ENCODE data around the gene ZNF667. TPM values are rescaled to one million over a fixed set of nuclear protein-coding genes. Genes with fewer than 3 reads are reported as not detected.

Gene ZNF667
- polyA plus RNA-seq, 2 of the 4 experiments (the other 2 are of a cell fraction), result not detected

DNA sequence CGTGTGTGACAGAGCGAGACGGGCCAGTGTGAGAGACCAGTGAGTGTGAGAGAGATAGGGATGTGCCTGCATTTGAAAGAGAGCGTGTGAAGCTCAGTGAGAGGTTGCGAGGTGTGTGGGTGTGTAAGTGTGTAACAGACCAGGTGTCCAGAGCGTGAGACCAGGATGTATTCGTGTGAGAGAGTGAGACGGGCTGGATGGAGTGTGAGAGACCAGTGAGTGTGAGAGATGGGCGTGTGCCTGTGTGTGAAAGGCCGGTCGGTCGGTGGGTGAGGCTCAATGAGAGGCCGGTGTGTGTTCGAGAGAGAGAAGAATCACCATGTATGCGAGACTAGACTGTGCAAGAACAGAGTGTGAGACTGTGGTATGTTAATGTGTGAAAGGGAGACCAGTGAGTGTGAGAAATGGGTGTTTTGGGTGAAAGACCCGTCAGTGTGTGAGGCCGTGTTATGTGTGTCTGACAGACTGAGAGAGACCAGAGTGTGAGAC, 31.2 kb upstream of the ZNF667 start:
- 13% methylated on average over 17 of the region's 17 CpGs for WGBS (ENCODE audit: missing lambda C conversion rate)
- Histone ChIP-seq H3K4me1 (no peaks in the 10 kb centered on the region), H3K9me3 (peaks cover 69% of the 10 kb centered on the region), H3K4me3 (peak overlapping the region; percentile 25; the same call in 2 of the 3 replicates), H3K27ac (no peak overlapping the region), H3K4me2 (0 out of 3 replicates have a peak overlapping the region, but pooled peaks have one; percentile 21)
- no peak; a peak in 1 of 6 replicates for ATAC-seq
- peak in 1 of 2 experiments; percentile 7 for DNase-seq (ENCODE audit: low read depth in 1 of 2, low spot score in 1 of 2)
- CTCF ChIA-PET, result no interaction called here
- FAIRE-seq, result no peak
- no peak for TF ChIP-seq RCOR1 (IDR thresholded peaks at IDR 0.05; ENCODE audit: low read depth, low read length)
- TF ChIP-seq RAD21 (conservative IDR thresholded peaks at IDR 0.05 in 1 of 2, IDR thresholded peaks at IDR 0.05 in 1 of 2), result no peak
- TF ChIP-seq HOXA7 (CRISPR knock-in tag; IDR thresholded peaks at IDR 0.05), result no peak
- no peak for TF ChIP-seq FOSL2 (IDR thresholded peaks at IDR 0.05)
- TF ChIP-seq FOSL2 (CRISPR knock-in tag; IDR thresholded peaks at IDR 0.05), result no peak
- POLR2A ChIA-PET, result no interaction called here

DNA sequence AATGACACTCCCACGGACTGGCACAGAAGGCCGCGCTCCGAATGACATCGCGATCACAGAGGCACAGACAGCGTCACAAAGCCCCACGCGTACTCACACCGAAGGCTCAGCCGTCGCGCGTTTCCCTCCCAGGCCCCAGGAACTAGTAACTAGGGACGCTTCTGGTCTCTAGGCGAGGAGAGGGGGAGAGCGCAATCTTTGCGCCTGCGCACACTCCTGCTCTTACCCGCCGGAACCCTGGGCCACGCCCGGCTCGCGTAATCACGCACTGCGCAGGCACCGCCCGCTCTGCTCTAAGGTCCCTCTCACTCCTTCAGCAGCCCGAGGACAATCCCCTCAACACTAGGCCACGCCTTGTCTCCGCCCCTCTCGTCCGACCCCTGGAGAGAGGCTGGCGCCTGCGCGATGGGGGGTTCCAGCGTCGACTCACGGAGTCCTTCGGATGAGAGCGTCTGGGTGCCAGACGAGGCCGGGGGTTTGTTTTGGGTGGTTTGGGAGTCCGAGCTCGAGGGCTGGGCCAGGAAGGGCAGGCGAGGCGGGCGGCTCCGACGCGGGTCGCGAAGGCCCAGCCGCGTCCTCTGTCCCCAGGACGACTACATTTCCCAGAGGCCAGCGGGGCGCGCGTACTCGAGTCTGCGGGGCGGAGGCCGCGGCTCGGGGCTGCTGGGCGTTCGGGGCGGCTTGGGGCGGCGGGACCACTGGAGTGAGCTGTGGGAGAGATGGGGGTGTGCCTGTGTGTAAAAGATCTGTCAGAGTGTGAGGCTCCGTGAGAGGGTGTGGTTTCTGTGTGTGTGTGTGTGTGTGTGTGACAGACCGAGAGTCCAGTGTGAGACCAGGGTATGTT, 30.5 kb upstream of the ZNF667 start, which contains the start of gene ZNF471:
TSS of gene ZNF471 (plus strand) at position 410 of the 844 bp plus-strand sequence. CDS start 3,717 bp downstream, outside the sequence.
- ATAC-seq, result peak; percentile 64 to 96; a peak in 4 of 6 replicates
- no peak for FAIRE-seq
- ChIA-PET CTCF (no interaction called here), POLR2A (no interaction called here)
- H3K4me1 ChIP-seq, result no peaks in the 10 kb centered on the region
- 21% methylated on average over 46 of the region's 74 CpGs for WGBS (ENCODE audit: missing lambda C conversion rate)
- peak within 1 kb of the TSS; percentile 21; the same call in 1 of the 3 replicates for H3K4me2 ChIP-seq
- TF ChIP-seq SMC3 (IDR thresholded peaks at IDR 0.05) (no peak), TP53 (CRISPR knock-in tag; IDR thresholded peaks at IDR 0.05) (no peak), RNF2 (IDR thresholded peaks at IDR 0.05; ENCODE audit: borderline replicate concordance, low read depth) (no peak), KDM1A (IDR thresholded peaks at IDR 0.05; ENCODE audit: low read depth) (no peak), RCOR1 (IDR thresholded peaks at IDR 0.05; ENCODE audit: low read depth, low read length) (no peak), ZNF302 (CRISPR knock-in tag; IDR thresholded peaks at IDR 0.05) (no peak), CBX2 (IDR thresholded peaks at IDR 0.05; ENCODE audit: borderline replicate concordance, low read depth) (no peak), CEBPB (IDR thresholded peaks at IDR 0.05) (no peak), HOXA7 (CRISPR knock-in tag; IDR thresholded peaks at IDR 0.05) (no peak), NR3C1 (IDR thresholded peaks at IDR 0.05) (no peak), ESRRA (IDR thresholded peaks at IDR 0.05; ENCODE audit: borderline replicate concordance, low read length) (no peak), FOSB (CRISPR knock-in tag; IDR thresholded peaks at IDR 0.05) (no peak), EHF (CRISPR knock-in tag; IDR thresholded peaks at IDR 0.05) (no peak)
- TF ChIP-seq, protein P1, sequence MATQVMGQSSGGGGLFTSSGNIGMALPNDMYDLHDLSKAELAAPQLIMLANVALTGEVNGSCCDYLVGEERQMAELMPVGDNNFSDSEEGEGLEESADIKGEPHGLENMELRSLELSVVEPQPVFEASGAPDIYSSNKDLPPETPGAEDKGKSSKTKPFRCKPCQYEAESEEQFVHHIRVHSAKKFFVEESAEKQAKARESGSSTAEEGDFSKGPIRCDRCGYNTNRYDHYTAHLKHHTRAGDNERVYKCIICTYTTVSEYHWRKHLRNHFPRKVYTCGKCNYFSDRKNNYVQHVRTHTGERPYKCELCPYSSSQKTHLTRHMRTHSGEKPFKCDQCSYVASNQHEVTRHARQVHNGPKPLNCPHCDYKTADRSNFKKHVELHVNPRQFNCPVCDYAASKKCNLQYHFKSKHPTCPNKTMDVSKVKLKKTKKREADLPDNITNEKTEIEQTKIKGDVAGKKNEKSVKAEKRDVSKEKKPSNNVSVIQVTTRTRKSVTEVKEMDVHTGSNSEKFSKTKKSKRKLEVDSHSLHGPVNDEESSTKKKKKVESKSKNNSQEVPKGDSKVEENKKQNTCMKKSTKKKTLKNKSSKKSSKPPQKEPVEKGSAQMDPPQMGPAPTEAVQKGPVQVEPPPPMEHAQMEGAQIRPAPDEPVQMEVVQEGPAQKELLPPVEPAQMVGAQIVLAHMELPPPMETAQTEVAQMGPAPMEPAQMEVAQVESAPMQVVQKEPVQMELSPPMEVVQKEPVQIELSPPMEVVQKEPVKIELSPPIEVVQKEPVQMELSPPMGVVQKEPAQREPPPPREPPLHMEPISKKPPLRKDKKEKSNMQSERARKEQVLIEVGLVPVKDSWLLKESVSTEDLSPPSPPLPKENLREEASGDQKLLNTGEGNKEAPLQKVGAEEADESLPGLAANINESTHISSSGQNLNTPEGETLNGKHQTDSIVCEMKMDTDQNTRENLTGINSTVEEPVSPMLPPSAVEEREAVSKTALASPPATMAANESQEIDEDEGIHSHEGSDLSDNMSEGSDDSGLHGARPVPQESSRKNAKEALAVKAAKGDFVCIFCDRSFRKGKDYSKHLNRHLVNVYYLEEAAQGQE (IDR thresholded peaks at IDR 0.05), result no peak
- TF ChIP-seq, protein P2, sequence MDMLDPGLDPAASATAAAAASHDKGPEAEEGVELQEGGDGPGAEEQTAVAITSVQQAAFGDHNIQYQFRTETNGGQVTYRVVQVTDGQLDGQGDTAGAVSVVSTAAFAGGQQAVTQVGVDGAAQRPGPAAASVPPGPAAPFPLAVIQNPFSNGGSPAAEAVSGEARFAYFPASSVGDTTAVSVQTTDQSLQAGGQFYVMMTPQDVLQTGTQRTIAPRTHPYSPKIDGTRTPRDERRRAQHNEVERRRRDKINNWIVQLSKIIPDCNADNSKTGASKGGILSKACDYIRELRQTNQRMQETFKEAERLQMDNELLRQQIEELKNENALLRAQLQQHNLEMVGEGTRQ (IDR thresholded peaks at IDR 0.05), result no peak
- H3K9me3 ChIP-seq, result peaks cover 71% of the 10 kb centered on the region
- 0 out of 6 replicates have a peak within 1 kb of the TSS, but pooled peaks of 1 of the 2 experiments have one; percentile 32 for H3K27ac ChIP-seq
- DNase-seq (ENCODE audit: low read depth in 1 of 2, low spot score in 1 of 2), result peak; percentile 4 to 79
- H3K4me3 ChIP-seq, result peak within 1 kb of the TSS; percentile 25; the same call in 2 of the 3 replicates
